ENCODE data around the gene CYP4F3. TPM values are rescaled to one million over a fixed set of nuclear protein-coding genes. Genes with fewer than 3 reads are reported as not detected.

CYP4F3 gene
- total and polyA plus RNA-seq, 2 of the 13 experiments (the other 11 are each of a cell fraction or from before 2014, with no cell fraction given) = 17.8 to 22.8 TPM

DNA sequence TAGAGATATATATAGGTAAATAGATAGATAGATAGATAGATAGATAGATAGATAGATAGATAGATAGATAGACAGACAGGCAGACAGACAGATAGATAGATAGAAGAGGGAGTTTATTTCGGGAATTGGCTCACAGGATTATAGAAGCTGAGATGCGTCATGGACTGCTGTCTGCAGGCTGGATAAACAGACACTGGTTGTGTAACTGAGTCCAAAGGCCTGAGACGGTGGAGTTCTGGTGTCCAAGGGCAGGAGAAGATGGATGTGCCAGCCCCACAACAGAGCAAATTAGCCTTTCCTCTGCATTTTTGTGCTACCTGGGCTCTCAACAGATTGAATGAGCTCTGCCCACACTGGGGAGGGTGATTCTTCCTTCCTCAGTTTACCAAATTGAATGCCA lies 2.7 kb downstream of the CYP4F3 start (continued):
- TF ChIP-seq GLI4 (CRISPR knock-in tag; IDR thresholded peaks at IDR 0.05; ENCODE audit: borderline replicate concordance) (no peak), PRMT3 (CRISPR knock-in tag; IDR thresholded peaks at IDR 0.05; ENCODE audit: borderline replicate concordance, low read depth) (no peak), TCF12 (IDR thresholded peaks at IDR 0.05) (no peak), TCF12 (CRISPR knock-in tag; IDR thresholded peaks at IDR 0.05) (no peak), NR3C1 (CRISPR knock-in tag; IDR thresholded peaks at IDR 0.05) (no peak), ZSCAN31 (CRISPR knock-in tag; IDR thresholded peaks at IDR 0.05; ENCODE audit: low read depth) (no peak), XRCC5 (optimal IDR thresholded peaks at IDR 0.05; ENCODE audit: low read length) (no peak), ZFP1 (CRISPR knock-in tag; IDR thresholded peaks at IDR 0.05) (no peak), ARNTL (CRISPR knock-in tag; IDR thresholded peaks at IDR 0.05) (no peak), ZNF598 (CRISPR knock-in tag; IDR thresholded peaks at IDR 0.05; ENCODE audit: borderline replicate concordance) (no peak), ZNF761 (CRISPR knock-in tag; conservative IDR thresholded peaks at IDR 0.05) (no peak), ZNF552 (CRISPR knock-in tag; IDR thresholded peaks at IDR 0.05; ENCODE audit: borderline replicate concordance) (no peak)
- TF ChIP-seq, protein P1, sequence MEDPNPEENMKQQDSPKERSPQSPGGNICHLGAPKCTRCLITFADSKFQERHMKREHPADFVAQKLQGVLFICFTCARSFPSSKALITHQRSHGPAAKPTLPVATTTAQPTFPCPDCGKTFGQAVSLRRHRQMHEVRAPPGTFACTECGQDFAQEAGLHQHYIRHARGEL (CRISPR knock-in tag; IDR thresholded peaks at IDR 0.05) = no peak
- TF ChIP-seq, protein P2, sequence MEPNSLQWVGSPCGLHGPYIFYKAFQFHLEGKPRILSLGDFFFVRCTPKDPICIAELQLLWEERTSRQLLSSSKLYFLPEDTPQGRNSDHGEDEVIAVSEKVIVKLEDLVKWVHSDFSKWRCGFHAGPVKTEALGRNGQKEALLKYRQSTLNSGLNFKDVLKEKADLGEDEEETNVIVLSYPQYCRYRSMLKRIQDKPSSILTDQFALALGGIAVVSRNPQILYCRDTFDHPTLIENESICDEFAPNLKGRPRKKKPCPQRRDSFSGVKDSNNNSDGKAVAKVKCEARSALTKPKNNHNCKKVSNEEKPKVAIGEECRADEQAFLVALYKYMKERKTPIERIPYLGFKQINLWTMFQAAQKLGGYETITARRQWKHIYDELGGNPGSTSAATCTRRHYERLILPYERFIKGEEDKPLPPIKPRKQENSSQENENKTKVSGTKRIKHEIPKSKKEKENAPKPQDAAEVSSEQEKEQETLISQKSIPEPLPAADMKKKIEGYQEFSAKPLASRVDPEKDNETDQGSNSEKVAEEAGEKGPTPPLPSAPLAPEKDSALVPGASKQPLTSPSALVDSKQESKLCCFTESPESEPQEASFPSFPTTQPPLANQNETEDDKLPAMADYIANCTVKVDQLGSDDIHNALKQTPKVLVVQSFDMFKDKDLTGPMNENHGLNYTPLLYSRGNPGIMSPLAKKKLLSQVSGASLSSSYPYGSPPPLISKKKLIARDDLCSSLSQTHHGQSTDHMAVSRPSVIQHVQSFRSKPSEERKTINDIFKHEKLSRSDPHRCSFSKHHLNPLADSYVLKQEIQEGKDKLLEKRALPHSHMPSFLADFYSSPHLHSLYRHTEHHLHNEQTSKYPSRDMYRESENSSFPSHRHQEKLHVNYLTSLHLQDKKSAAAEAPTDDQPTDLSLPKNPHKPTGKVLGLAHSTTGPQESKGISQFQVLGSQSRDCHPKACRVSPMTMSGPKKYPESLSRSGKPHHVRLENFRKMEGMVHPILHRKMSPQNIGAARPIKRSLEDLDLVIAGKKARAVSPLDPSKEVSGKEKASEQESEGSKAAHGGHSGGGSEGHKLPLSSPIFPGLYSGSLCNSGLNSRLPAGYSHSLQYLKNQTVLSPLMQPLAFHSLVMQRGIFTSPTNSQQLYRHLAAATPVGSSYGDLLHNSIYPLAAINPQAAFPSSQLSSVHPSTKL (CRISPR knock-in tag; IDR thresholded peaks at IDR 0.05) = peak; percentile 70
- TF ChIP-seq, protein P3, sequence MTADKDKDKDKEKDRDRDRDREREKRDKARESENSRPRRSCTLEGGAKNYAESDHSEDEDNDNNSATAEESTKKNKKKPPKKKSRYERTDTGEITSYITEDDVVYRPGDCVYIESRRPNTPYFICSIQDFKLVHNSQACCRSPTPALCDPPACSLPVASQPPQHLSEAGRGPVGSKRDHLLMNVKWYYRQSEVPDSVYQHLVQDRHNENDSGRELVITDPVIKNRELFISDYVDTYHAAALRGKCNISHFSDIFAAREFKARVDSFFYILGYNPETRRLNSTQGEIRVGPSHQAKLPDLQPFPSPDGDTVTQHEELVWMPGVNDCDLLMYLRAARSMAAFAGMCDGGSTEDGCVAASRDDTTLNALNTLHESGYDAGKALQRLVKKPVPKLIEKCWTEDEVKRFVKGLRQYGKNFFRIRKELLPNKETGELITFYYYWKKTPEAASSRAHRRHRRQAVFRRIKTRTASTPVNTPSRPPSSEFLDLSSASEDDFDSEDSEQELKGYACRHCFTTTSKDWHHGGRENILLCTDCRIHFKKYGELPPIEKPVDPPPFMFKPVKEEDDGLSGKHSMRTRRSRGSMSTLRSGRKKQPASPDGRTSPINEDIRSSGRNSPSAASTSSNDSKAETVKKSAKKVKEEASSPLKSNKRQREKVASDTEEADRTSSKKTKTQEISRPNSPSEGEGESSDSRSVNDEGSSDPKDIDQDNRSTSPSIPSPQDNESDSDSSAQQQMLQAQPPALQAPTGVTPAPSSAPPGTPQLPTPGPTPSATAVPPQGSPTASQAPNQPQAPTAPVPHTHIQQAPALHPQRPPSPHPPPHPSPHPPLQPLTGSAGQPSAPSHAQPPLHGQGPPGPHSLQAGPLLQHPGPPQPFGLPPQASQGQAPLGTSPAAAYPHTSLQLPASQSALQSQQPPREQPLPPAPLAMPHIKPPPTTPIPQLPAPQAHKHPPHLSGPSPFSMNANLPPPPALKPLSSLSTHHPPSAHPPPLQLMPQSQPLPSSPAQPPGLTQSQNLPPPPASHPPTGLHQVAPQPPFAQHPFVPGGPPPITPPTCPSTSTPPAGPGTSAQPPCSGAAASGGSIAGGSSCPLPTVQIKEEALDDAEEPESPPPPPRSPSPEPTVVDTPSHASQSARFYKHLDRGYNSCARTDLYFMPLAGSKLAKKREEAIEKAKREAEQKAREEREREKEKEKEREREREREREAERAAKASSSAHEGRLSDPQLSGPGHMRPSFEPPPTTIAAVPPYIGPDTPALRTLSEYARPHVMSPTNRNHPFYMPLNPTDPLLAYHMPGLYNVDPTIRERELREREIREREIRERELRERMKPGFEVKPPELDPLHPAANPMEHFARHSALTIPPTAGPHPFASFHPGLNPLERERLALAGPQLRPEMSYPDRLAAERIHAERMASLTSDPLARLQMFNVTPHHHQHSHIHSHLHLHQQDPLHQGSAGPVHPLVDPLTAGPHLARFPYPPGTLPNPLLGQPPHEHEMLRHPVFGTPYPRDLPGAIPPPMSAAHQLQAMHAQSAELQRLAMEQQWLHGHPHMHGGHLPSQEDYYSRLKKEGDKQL (CRISPR knock-in tag; IDR thresholded peaks at IDR 0.05; ENCODE audit: low read depth) = no peak
- TF ChIP-seq, protein P4, sequence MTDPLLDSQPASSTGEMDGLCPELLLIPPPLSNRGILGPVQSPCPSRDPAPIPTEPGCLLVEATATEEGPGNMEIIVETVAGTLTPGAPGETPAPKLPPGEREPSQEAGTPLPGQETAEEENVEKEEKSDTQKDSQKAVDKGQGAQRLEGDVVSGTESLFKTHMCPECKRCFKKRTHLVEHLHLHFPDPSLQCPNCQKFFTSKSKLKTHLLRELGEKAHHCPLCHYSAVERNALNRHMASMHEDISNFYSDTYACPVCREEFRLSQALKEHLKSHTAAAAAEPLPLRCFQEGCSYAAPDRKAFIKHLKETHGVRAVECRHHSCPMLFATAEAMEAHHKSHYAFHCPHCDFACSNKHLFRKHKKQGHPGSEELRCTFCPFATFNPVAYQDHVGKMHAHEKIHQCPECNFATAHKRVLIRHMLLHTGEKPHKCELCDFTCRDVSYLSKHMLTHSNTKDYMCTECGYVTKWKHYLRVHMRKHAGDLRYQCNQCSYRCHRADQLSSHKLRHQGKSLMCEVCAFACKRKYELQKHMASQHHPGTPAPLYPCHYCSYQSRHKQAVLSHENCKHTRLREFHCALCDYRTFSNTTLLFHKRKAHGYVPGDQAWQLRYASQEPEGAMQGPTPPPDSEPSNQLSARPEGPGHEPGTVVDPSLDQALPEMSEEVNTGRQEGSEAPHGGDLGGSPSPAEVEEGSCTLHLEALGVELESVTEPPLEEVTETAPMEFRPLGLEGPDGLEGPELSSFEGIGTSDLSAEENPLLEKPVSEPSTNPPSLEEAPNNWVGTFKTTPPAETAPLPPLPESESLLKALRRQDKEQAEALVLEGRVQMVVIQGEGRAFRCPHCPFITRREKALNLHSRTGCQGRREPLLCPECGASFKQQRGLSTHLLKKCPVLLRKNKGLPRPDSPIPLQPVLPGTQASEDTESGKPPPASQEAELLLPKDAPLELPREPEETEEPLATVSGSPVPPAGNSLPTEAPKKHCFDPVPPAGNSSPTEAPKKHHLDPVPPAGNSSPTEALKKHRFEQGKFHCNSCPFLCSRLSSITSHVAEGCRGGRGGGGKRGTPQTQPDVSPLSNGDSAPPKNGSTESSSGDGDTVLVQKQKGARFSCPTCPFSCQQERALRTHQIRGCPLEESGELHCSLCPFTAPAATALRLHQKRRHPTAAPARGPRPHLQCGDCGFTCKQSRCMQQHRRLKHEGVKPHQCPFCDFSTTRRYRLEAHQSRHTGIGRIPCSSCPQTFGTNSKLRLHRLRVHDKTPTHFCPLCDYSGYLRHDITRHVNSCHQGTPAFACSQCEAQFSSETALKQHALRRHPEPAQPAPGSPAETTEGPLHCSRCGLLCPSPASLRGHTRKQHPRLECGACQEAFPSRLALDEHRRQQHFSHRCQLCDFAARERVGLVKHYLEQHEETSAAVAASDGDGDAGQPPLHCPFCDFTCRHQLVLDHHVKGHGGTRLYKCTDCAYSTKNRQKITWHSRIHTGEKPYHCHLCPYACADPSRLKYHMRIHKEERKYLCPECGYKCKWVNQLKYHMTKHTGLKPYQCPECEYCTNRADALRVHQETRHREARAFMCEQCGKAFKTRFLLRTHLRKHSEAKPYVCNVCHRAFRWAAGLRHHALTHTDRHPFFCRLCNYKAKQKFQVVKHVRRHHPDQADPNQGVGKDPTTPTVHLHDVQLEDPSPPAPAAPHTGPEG (CRISPR knock-in tag; IDR thresholded peaks at IDR 0.05) = no peak

Data from HepG2 (cell line).